Body of pancreas (tissue), 4 donors: Measurements from ENCODE around the gene YWHAQ.

Experiments used
- POLR2A ChIP-seq, 3 donors: fragments of 450-650 bp; IDR thresholded peaks; one replicate each; pipeline ENCODE4 v1.6.1; 2016; ENCODE audit warnings: antibody characterized with exemption in 3 of 3, mild to moderate bottlenecking in 2 of 3
- TF ChIP-seq, protein P1 (sequence below), 7 experiments: fragments of 450-650 bp in 4 of 7; fragments of 200-600 bp in 3 of 7; sonication (generic) in 3 of 7; IDR thresholded peaks; one replicate each; pipeline ENCODE4 v1.5.1; 2016 to 2019; ENCODE audit warnings: antibody characterized with exemption in 7 of 7

DNA sequence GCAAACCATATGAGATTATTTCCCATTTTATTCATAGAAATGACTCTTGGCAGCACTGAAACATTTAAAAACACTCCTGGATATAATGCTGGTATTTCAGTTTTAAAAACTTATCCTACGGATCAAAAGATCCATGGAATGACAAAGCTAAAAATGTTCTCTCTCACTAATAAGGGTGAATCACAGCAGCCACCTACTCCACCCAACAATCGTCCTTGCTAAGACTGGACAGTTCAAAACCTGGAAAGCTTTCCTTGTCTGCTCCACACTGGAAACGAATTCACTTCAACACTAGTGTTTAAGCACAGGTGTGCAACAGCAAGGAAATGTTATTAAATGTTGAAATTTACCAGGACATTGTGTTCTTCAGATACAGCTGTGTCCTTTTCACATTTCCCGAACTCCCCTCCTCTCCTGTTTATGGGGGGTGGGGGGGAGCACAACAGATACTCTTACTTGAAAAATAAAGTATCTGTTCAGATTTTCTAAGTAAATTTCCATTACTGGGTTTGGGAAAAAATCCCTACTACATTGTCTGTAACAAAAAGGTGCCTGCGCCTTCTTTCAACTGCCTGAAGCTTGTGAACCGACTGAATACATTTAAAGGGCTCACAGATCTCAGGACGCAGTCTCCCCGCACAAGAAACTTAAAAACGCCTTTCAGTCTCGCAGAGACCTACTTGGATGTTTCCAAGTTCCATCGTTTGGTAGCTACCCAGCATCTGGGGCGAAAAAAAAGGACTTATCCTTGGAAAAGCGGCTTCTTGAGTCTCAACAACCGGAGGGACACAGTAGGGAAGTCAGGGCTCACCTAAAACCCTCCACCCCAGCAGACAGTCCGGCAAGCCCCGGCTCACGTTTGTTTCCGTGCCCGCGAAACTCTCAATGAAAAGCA lies 1.3 kb downstream of the YWHAQ start:
- peak in 2 of 3 donors; percentile 46 to 48 for TF ChIP-seq POLR2A (IDR thresholded peaks at IDR 0.05)
- TF ChIP-seq, protein P1, sequence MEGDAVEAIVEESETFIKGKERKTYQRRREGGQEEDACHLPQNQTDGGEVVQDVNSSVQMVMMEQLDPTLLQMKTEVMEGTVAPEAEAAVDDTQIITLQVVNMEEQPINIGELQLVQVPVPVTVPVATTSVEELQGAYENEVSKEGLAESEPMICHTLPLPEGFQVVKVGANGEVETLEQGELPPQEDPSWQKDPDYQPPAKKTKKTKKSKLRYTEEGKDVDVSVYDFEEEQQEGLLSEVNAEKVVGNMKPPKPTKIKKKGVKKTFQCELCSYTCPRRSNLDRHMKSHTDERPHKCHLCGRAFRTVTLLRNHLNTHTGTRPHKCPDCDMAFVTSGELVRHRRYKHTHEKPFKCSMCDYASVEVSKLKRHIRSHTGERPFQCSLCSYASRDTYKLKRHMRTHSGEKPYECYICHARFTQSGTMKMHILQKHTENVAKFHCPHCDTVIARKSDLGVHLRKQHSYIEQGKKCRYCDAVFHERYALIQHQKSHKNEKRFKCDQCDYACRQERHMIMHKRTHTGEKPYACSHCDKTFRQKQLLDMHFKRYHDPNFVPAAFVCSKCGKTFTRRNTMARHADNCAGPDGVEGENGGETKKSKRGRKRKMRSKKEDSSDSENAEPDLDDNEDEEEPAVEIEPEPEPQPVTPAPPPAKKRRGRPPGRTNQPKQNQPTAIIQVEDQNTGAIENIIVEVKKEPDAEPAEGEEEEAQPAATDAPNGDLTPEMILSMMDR (IDR thresholded peaks at IDR 0.05) = no peak
